SH-SY5Y (cell line): ENCODE data around the gene ZNF488.

Source experiments
- GATA2 ChIP-seq: IDR thresholded peaks from 2 replicates; pipeline ENCODE4 v1.6.1; 2011; ENCODE audit warnings: mild to moderate bottlenecking, low read depth, low read length
- GATA3 ChIP-seq: IDR thresholded peaks from 2 replicates; pipeline ENCODE4 v1.6.1; 2011; ENCODE audit warnings: low read depth, mild to moderate bottlenecking, low read length, moderate library complexity

DNA sequence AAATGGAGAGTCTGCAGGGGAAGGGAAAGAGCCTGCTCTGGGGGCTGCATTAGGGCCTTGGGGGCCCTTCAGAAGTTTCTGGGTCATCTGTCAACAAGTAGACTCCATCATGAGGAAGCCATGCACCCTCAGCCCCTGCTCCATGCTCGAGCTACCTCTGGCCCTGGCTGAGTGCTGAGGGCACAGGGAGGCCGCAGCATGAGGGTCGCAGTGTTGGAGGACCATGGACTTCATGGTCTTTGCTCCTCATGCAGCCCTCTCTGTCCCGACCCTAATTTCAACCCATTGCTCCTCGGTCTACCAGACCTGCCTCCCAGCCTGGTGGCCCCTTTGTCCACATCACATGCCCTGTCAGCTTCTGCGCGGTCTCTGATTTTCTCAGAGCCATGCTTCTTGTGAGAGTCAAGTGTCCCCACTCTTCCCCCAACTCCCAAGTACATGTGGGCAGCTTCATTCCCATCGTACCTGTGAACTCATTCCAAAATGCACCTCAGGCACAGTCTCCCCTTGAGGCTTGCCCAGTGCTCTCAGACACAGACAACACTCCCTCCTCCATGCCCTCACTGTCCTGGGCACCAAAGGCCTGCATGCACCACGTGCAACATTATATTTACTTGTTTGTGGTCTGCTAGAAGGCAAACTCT, 14.7 kb downstream of the ZNF488 start:
- no peak for TF ChIP-seq GATA2
- no peak for TF ChIP-seq GATA3
